ENCODE measurements around the gene MTCL3.

The MTCL3 gene

GRCh38 chr6:127518710-127519468 is at the start of gene MTCL3:
Gene MTCL3, minus strand, starts transcription at chr6:127519335.
- TF ChIP-seq CTCF (IDR thresholded peaks at IDR 0.05) (no peak), ZFX (IDR thresholded peaks at IDR 0.05; ENCODE audit: borderline replicate concordance) (no peak)
- peak within 1 kb of the TSS; percentile 91 for H3K27ac ChIP-seq

- TF ChIP-seq ZFX (IDR thresholded peaks at IDR 0.05; ENCODE audit: borderline replicate concordance) (no peak), CTCF (IDR thresholded peaks at IDR 0.05) (no peak)
These were observed 48.3 kb upstream of the MTCL3 start for GRCh38 chr6:127567476-127567875.

GRCh38 chr6:127566651-127567050 is 47.5 kb upstream of the MTCL3 start:
- no peak overlapping the region for H3K27ac ChIP-seq
- TF ChIP-seq CTCF (IDR thresholded peaks at IDR 0.05) (no peak), ZFX (IDR thresholded peaks at IDR 0.05; ENCODE audit: borderline replicate concordance) (no peak)

More at GRCh38 chr6:127567476-127567875, 48.3 kb upstream of the MTCL3 start:
- H3K27ac ChIP-seq, result no peak overlapping the region

- TF ChIP-seq ZFX (IDR thresholded peaks at IDR 0.05; ENCODE audit: borderline replicate concordance) (no peak), CTCF (IDR thresholded peaks at IDR 0.05) (no peak)
- H3K27ac ChIP-seq, result no peak overlapping the region
These were observed 47.0 kb upstream of the MTCL3 start for GRCh38 chr6:127566119-127566518.

GRCh38 chr6:127564761-127565160 is 45.6 kb upstream of the MTCL3 start:
- TF ChIP-seq ZFX (IDR thresholded peaks at IDR 0.05; ENCODE audit: borderline replicate concordance) (no peak), CTCF (IDR thresholded peaks at IDR 0.05) (no peak)
- H3K27ac ChIP-seq, result no peak overlapping the region

GRCh38 chr6:127561660-127562059 is 42.5 kb upstream of the MTCL3 start:
- TF ChIP-seq ZFX (IDR thresholded peaks at IDR 0.05; ENCODE audit: borderline replicate concordance), result no peak
- no peak for TF ChIP-seq CTCF (IDR thresholded peaks at IDR 0.05)
- H3K27ac ChIP-seq, result no peak overlapping the region

- no peak for TF ChIP-seq ZFX (IDR thresholded peaks at IDR 0.05; ENCODE audit: borderline replicate concordance)
- TF ChIP-seq CTCF (IDR thresholded peaks at IDR 0.05), result peak; percentile 81
- H3K27ac ChIP-seq, result no peak overlapping the region
These were observed 35.4 kb upstream of the MTCL3 start for GRCh38 chr6:127554435-127555006.
